Neural progenitor cell (in vitro differentiated cells): ENCODE measurements around the gene PLA2G2A. TPM values are rescaled to one million over a fixed set of nuclear protein-coding genes. Genes with fewer than 3 reads are reported as not detected.

Experiments used
- DNase-seq: peaks from one replicate; pipeline ENCODE4 v3.0.0-alpha.2; 2016; ENCODE audit warnings: low spot score
- H2AFZ ChIP-seq: fragments of 200-600 bp; sonication (generic); replicated peaks from 2 replicates; pipeline ENCODE4 v1.6.1; 2016; ENCODE audit warnings: antibody characterized with exemption
- H3F3A ChIP-seq: fragments of 200-600 bp; sonication (generic); 2 replicates; pipeline ENCODE4 v1.6.1; 2016; ENCODE audit warnings: antibody characterized with exemption, low read depth
- H3K27ac ChIP-seq: fragments of 200-600 bp; sonication (generic); 2 replicates; pipeline ENCODE4 v1.5.1; 2016; ENCODE audit warnings: mild to moderate bottlenecking
- H3K27me3 ChIP-seq: fragments of 200-600 bp; sonication (generic); 2 replicates; pipeline ENCODE4 v1.6.1; 2016; ENCODE audit warnings: mild to moderate bottlenecking, moderate library complexity
- H3K36me3 ChIP-seq: fragments of 200-600 bp; sonication (generic); 2 replicates; pipeline ENCODE4 v1.5.1; 2016
- H3K4me1 ChIP-seq: fragments of 200-600 bp; sonication (generic); 2 replicates; pipeline ENCODE4 v1.6.1; 2016; ENCODE audit warnings: mixed run types
- H3K4me2 ChIP-seq: fragments of 200-600 bp; sonication (generic); 2 replicates; pipeline ENCODE4 v1.6.1; 2016
- H3K4me3 ChIP-seq: fragments of 200-600 bp; sonication (generic); 2 replicates; pipeline ENCODE4 v1.5.1; 2016
- H3K79me2 ChIP-seq: fragments of 200-600 bp; sonication (generic); 2 replicates; pipeline ENCODE4 v1.6.1; 2016; ENCODE audit warnings: low read depth
- H3K9ac ChIP-seq: fragments of 200-600 bp; sonication (generic); 2 replicates; pipeline ENCODE4 v1.6.1; 2016
- H3K9me3 ChIP-seq: fragments of 200-600 bp; sonication (generic); 2 replicates; pipeline ENCODE4 v1.5.1; 2016; ENCODE audit warnings: low read depth
- H4K20me1 ChIP-seq: fragments of 200-600 bp; sonication (generic); 2 replicates; pipeline ENCODE4 v1.6.1; 2016; ENCODE audit warnings: low read depth
- H3K27ac Mint-ChIP-seq: 3 replicates; pipeline ENCODE4 v1.8.0; 2021; ENCODE audit warnings: mixed read lengths
- H3K27me3 Mint-ChIP-seq: 2 replicates; pipeline ENCODE4 v1.8.0; 2022; ENCODE audit warnings: low read depth, mild to moderate bottlenecking, inconsistent platforms, moderate library complexity, mixed read lengths; ENCODE audit not compliant: insufficient read depth
- H3K36me3 Mint-ChIP-seq: 3 replicates; pipeline ENCODE4 v1.8.0; 2021; ENCODE audit warnings: mixed read lengths
- H3K4me1 Mint-ChIP-seq: 3 replicates; pipeline ENCODE4 v1.8.0; 2021; ENCODE audit warnings: mixed read lengths
- H3K4me3 Mint-ChIP-seq: 3 replicates; pipeline ENCODE4 v1.8.0; 2021; ENCODE audit warnings: mild to moderate bottlenecking, moderate library complexity, mixed read lengths
- H3K9me3 Mint-ChIP-seq: 3 replicates; pipeline ENCODE4 v1.8.0; 2020; ENCODE audit warnings: mixed read lengths
- EZH2 ChIP-seq: fragments of 200-600 bp; sonication (generic); IDR thresholded peaks from 2 replicates; pipeline ENCODE4 v1.6.1; 2017; ENCODE audit warnings: antibody characterized with exemption, mild to moderate bottlenecking, moderate library complexity
- EZH2phosphoT487 ChIP-seq: fragments of 200-600 bp; sonication (generic); IDR thresholded peaks from 2 replicates; pipeline ENCODE4 v1.6.1; 2017; ENCODE audit warnings: antibody characterized with exemption
- total RNA-seq: library from RNA; depleted of rRNA; stranded (reverse); fragments of >200 nt; gene quantifications from 2 replicates; pipeline ENCODE4 v1.2.3, GENCODE V29; 2015; ENCODE audit warnings: low replicate concordance
- TF ChIP-seq, protein P1 (sequence below): fragments of 200-600 bp; sonication (generic); IDR thresholded peaks from 2 replicates; pipeline ENCODE4 v1.5.1; 2017; ENCODE audit warnings: antibody characterized with exemption, mild to moderate bottlenecking

Gene PLA2G2A
- total RNA-seq, 1 donor from 2014 or later, result not detected

- Mint-ChIP-seq H3K9me3 (peaks cover 4% of the 10 kb centered on the region), H3K27ac (no peak overlapping the region), H3K36me3 (no peaks in the 10 kb centered on the region), H3K27me3 (peaks cover 7% of the 10 kb centered on the region), H3K4me1 (no peaks in the 10 kb centered on the region), H3K4me3 (no peak overlapping the region)
- H3K9ac ChIP-seq, result no peak overlapping the region
- no peaks in the 10 kb centered on the region for H3K9me3 ChIP-seq
- no peak for DNase-seq
- no peak overlapping the region for H3K4me3 ChIP-seq
- H2AFZ ChIP-seq, result no peak overlapping the region
- H3K27ac ChIP-seq, result no peak overlapping the region
- TF ChIP-seq EZH2 (no peak), EZH2phosphoT487 (no peak)
- TF ChIP-seq, protein P1, sequence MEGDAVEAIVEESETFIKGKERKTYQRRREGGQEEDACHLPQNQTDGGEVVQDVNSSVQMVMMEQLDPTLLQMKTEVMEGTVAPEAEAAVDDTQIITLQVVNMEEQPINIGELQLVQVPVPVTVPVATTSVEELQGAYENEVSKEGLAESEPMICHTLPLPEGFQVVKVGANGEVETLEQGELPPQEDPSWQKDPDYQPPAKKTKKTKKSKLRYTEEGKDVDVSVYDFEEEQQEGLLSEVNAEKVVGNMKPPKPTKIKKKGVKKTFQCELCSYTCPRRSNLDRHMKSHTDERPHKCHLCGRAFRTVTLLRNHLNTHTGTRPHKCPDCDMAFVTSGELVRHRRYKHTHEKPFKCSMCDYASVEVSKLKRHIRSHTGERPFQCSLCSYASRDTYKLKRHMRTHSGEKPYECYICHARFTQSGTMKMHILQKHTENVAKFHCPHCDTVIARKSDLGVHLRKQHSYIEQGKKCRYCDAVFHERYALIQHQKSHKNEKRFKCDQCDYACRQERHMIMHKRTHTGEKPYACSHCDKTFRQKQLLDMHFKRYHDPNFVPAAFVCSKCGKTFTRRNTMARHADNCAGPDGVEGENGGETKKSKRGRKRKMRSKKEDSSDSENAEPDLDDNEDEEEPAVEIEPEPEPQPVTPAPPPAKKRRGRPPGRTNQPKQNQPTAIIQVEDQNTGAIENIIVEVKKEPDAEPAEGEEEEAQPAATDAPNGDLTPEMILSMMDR, result no peak
- H3K79me2 ChIP-seq, result no peaks in the 10 kb centered on the region
- H3K4me1 ChIP-seq, result no peaks in the 10 kb centered on the region
- no peaks in the 10 kb centered on the region for H4K20me1 ChIP-seq
- no peaks in the 10 kb centered on the region for H3F3A ChIP-seq
- H3K36me3 ChIP-seq, result no peaks in the 10 kb centered on the region
- H3K27me3 ChIP-seq, result no peaks in the 10 kb centered on the region
- H3K4me2 ChIP-seq, result no peak overlapping the region
Measured at GRCh38 chr1:19955534-19956170, 23.8 kb downstream of the PLA2G2A start.

DNA sequence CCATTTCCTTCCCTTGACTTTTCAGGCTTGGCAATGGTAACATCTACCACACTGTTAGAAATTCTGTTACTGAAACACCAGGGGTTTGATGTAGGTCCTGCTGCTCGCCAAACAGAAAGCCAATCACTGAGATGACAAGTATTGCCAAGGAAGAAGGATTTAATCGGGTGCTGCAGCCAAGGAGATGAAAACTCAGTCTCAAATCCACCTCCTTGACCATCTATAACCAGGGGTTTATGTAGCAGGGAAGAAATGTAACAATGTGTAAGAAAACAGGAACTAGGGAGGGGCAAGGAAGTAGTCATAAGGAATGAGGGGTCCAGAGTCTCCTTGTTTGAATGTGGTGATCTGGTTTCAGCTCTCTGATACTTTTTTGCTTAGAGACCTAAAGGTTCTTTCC, 25.4 kb downstream of the PLA2G2A start:
- no peaks in the 10 kb centered on the region for H3K27me3 ChIP-seq
- Mint-ChIP-seq H3K27ac (no peak overlapping the region), H3K4me1 (no peaks in the 10 kb centered on the region), H3K4me3 (no peak overlapping the region), H3K9me3 (peaks cover 4% of the 10 kb centered on the region), H3K36me3 (no peaks in the 10 kb centered on the region), H3K27me3 (peaks cover 4% of the 10 kb centered on the region)
- H2AFZ ChIP-seq, result no peak overlapping the region
- H3F3A ChIP-seq, result no peaks in the 10 kb centered on the region
- H3K4me1 ChIP-seq, result no peaks in the 10 kb centered on the region
- no peak overlapping the region for H3K4me2 ChIP-seq
- H3K36me3 ChIP-seq, result no peaks in the 10 kb centered on the region
- no peaks in the 10 kb centered on the region for H3K79me2 ChIP-seq
- H3K4me3 ChIP-seq, result no peak overlapping the region
- H4K20me1 ChIP-seq, result no peaks in the 10 kb centered on the region
- H3K9me3 ChIP-seq, result no peaks in the 10 kb centered on the region
- no peak overlapping the region for H3K27ac ChIP-seq
- TF ChIP-seq EZH2 (no peak), EZH2phosphoT487 (no peak)
- TF ChIP-seq, protein P1, result no peak
- no peak overlapping the region for H3K9ac ChIP-seq
- DNase-seq, result no peak

DNA sequence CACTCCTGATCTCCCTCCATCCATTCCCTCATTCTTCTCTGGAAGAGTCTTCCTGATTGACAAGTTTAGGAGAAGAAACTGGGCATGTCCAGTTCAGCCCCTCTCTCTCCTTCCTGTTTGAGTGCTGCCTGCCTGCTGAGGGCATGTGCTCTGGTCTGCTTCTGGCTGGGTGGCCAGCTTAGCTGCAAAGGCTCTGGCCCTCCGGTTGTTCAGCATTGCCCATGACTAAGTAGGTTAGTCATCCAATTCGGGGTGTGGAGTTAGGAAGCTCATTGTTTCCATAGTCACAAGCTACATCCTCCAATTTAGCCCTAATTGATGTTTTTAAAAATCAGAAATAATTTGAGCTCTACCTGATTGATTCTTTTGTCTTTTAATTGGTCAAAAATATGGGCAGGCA, 30.4 kb downstream of the PLA2G2A start:
- Mint-ChIP-seq H3K27me3 (peaks cover 4% of the 10 kb centered on the region), H3K36me3 (no peaks in the 10 kb centered on the region), H3K27ac (no peak overlapping the region), H3K9me3 (peaks cover 5% of the 10 kb centered on the region), H3K4me3 (no peak overlapping the region), H3K4me1 (no peaks in the 10 kb centered on the region)
- Histone ChIP-seq H3K27ac (no peak overlapping the region), H3K4me3 (no peak overlapping the region), H3K79me2 (no peaks in the 10 kb centered on the region), H3K36me3 (no peaks in the 10 kb centered on the region), H3K4me1 (no peaks in the 10 kb centered on the region), H3F3A (no peaks in the 10 kb centered on the region), H3K4me2 (no peak overlapping the region), H3K9ac (no peak overlapping the region), H3K9me3 (no peaks in the 10 kb centered on the region), H2AFZ (no peak overlapping the region), H4K20me1 (no peaks in the 10 kb centered on the region), H3K27me3 (no peaks in the 10 kb centered on the region)
- no peak for TF ChIP-seq EZH2phosphoT487
- TF ChIP-seq, protein P1, result no peak
- TF ChIP-seq EZH2, result no peak
- DNase-seq, result no peak
